ENCODE data around the gene CAMKMT.

CAMKMT gene

GRCh38 chr2:44649381-44649780 lies 287.6 kb downstream of the CAMKMT start:
- DNase-seq (ENCODE audit: low read depth, low spot score), result no peak

- no peak for DNase-seq (ENCODE audit: low read depth, low spot score)
Observed at GRCh38 chr2:44650796-44651195, 289.0 kb downstream of the CAMKMT start.

DNA sequence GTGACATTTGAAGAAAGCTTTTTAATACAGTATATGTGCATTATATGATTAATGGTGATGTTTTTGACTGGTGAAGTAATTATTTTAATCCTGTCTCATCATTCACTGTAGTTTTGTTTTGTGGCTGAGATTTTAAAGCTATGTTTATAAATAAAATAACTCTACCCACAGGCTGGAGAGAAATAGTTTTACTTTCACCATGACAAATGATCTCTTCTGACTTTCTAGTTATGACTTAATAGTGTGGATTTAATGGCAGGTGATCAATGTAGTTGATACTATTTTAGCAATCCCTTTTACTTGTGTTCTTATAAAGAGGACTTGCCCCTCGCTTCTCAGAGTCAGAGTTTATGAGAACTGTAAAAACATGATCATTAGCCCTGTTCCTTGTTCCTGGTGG lies 290.2 kb downstream of the CAMKMT start:
- DNase-seq (ENCODE audit: low read depth, low spot score), result no peak

DNA sequence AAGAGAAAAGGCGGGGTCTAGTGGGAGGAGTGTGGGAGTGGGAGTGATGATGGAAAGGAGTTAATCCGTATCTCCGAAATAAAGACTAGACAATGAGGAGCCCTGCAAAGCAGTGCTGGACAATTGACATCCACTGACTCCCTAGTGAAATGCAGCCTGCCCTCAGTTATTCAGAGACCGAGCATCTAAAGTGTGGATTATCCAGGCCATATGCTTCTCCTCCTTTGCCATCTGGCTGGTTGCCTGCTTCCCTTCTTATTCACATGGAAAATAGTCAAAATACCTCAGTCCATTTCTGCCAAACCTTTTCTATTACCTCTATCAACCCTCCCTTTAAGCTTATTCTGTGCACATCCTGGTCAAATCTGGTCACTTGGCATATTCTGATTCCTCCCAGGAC lies 291.0 kb downstream of the CAMKMT start:
- no peak for DNase-seq (ENCODE audit: low read depth, low spot score)

DNA sequence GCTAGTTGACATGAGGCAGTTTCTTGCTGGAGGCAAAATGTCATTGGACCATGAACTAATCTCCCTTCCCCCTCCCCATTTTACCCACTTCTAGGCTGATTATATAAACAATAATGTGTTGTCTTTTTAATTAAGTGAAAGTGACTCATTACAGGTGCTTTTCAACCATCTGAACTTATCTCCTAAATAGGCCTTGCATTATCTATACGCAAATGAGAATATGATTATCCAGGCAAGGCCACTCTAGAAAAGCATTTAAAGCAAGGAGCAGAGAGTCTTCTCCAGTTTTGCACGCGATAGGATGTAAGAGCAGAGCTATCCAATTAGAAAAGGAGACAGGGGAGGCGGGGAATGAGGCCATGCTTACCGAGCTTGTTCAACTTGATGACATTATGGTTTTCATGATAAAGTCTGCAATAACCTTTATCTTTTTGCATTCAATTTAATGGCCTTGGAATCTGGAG lies 293.7 kb downstream of the CAMKMT start:
- DNase-seq (ENCODE audit: low read depth, low spot score), result no peak

DNA sequence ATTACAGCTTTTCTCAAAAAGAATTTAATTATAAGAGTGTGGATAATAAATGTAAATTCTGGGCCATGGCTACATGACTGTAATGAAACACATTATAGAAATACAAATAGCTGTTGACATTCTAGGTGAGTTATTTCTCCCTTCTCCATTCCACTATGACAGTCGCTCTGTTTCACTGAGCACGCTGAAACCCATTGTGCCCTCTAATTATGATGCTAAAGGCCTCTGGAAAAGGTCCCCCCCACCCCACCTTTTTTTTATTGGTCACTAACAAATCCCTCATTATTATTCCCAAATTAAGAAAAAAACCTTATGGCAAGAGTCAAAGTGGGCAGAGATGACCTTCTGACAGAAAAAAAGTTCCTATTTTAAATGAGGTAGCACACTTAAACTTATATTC lies 294.7 kb downstream of the CAMKMT start:
- no peak for DNase-seq (ENCODE audit: low read depth, low spot score)

GRCh38 chr2:44663471-44664073 lies 301.8 kb downstream of the CAMKMT start:
- DNase-seq (ENCODE audit: low read depth, low spot score), result no peak

DNA sequence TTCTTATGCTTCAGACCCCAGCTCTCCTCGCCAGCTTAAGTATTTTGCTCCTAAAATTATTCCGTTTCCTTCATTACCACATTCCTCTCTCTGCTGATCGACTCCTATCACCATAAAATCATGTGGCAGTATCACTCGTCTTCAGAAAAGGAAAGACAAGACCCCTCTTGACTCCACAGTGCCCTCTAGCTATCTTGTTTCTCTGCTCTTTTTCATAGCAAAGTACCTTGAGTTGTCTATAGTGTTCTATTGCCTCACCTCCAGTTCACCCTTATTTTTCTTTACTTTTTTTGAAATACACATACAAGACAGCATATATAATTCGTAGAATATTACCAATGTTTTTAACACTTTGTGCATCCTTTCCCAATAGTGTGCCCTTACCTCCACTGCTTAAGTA lies 306.6 kb downstream of the CAMKMT start:
- no peak for DNase-seq (ENCODE audit: low read depth, low spot score)

DNA sequence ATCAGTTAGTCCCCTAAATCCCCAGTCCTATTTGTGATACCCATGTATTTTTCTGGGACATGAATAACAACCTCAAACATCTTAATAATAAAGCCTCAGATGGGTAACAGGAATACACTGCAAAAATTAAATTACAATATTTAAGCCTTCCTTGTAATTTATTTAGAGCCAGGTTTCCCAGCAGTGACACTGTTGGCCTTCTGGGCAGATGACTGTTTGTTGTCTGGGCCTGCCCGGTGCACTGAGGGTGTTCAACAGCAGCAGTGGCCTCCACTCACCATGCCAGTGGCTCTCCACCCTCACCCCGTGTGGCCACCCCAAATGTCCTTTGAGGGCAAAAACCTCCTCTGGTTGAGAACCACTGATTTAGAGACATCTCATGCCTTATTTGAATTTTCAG lies 309.5 kb downstream of the CAMKMT start:
- no peak for DNase-seq (ENCODE audit: low read depth, low spot score)

GRCh38 chr2:44671916-44672315 lies 310.2 kb downstream of the CAMKMT start:
- DNase-seq (ENCODE audit: low read depth, low spot score), result no peak

DNA sequence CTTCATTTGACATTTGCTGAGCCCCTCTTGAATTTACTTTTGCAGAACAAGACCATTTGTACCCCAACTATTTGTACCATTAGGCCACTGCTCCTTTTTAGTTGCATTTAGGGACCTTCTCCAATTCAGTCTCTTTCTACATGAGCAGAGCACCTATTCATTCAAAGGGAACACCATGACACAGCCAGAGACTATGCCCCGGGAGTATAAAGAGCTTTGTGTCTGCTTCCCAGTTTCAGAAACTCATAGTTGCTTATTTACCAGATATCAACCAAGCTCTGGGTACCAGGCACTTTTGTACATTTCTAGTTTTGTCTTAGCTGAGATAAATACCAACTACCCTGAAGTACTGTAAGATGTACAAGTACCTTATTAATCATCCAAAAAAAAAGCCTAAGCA lies 310.7 kb downstream of the CAMKMT start:
- no peak for DNase-seq (ENCODE audit: low read depth, low spot score)

DNA sequence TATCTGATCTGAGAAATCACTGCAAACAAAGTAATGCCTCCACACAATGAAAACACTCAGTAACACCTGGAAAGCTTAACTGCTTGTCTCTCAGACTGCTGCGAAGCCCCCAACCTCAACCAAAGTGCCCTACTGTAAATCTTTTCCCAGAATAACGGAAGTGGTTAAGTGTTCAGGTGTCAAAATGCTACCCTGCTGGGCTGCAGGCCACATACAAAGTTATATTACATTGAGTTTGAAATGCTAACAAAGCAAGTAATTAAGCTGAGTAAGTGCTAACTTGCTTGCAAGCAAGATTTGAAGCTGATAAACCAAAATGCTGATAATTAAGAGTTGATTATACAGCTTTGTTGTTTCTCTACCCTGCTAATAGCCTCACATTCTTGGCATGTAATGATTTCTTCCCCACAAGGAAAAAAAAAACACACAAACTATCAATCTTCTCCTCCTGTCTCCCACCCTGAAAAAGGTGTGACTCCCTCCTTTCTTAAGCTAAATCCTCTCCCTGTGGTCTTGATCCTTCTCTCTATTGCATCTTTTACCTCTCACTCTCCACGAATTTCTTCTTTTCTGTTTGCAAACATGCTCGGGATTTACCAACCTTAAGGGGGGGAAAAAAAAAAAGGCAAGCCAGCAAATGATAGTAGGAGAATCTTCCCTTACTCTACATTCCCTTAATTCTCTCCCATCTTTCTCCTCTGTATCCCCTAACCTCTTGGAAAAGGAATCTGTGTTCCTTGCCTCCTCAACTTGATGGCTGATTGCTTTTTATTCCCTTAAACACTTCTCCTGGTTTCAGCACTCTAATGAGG lies 312.9 kb downstream of the CAMKMT start:
- DNase-seq (ENCODE audit: low read depth, low spot score), result no peak

DNA sequence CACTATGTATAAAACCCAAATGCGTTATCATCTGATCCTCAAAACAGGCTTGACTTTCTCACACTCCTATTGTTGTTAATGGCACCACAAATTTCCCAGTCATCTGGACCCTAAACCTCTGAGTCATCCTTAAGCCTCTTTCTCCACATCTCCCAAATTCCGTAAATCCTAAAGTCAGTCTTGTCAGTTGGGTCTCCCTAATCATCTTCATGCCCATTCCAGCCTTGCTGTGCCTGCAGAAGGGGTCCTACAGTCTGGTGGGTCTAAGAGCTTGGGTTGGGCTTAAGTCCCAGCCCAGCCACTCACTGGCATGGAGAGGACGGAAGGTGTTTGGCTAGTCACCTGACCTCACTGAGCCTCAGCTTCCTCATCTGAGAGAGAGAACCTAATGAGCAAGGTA lies 314.6 kb downstream of the CAMKMT start:
- no peak for DNase-seq (ENCODE audit: low read depth, low spot score)

DNA sequence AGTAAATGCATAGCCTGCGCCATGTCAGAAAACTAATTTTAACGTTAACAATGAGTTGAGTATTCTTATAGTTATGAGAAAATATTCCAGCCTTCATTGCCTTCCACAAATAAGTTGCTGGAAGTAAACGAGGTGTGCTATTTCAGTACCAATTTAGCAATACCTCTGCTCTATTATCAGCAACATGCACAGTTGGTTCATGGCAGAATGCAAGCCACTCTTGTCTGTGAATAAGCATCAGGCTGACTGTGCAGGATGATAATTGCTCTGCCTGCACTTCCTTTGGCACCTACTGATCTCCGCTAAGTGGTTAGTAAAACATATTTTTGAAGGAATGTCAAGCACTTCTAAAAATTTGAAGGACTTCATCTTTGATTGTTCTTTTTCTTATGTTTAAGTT lies 317.8 kb downstream of the CAMKMT start:
- DNase-seq (ENCODE audit: low read depth, low spot score), result no peak

- DNase-seq (ENCODE audit: low read depth, low spot score), result no peak
Observed at GRCh38 chr2:44679990-44680389, 318.2 kb downstream of the CAMKMT start.

DNA sequence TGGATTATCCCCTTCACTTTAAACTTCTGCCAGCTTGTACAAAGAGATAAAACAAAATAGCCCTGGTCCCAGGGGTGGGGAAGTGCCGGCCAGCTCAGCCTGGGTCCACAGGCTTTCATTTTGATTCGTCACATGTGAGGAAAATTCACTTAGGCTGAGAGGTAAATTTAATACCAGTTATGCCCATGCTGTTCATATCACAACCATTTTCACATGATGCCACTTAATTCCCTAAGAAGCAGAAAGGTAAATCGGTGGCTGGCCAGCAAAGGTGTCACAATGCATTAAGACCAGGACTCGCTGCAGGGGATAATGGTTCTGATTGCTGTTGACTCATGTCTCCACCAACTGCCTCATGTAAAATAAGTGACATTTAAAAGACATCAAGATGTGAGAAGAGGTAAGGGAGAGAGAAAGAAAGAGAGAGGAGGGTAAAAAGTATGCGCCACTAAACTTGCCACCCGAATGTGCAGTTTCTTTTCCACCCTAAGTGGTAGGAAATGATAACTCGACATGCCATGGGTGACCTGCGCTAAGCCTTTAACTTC lies 318.8 kb downstream of the CAMKMT start:
- no peak for DNase-seq (ENCODE audit: low read depth, low spot score)

- no peak for DNase-seq (ENCODE audit: low read depth, low spot score)
Observed at GRCh38 chr2:44680983-44681531, 319.3 kb downstream of the CAMKMT start.

DNA sequence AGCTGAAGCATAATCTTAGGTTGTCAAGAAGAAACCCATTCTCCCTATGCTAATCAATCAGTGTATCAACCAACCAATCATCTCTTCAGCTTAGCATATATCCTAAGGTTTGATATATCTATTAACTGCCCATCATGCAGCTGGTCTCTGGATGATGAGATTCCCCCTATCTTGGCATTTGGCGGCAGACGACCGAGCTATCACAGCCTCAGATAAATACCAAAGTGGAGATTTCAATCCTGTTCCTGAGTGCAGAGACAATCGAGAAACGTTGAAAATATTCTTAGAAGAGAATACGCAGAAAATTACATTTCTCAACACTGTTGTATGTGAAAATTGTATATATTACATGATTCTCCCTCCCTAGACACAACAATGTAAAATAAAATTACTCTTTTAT lies 320.7 kb downstream of the CAMKMT start:
- no peak for DNase-seq (ENCODE audit: low read depth, low spot score)

DNA sequence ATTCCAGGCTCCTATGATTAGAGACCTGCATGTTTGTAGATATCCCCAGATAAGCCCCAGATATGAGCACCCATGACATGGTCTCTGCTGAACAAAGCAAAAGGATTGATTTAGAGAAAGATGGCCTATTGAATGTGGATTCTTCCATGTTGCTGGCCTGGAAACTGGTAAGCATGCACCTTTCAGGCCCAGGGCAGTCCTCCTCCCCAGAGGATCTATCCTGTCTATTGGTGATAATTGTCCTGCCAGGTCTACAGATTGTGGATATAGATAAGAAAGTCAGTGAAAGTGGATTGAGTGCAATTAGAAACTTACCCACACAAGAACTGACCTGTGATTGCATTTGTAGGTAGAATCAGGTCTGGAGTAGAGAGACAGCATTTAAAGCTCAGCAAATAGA lies 322.8 kb downstream of the CAMKMT start:
- DNase-seq (ENCODE audit: low read depth, low spot score), result no peak

GRCh38 chr2:44686561-44686960 lies 324.8 kb downstream of the CAMKMT start:
- no peak for DNase-seq (ENCODE audit: low read depth, low spot score)

DNA sequence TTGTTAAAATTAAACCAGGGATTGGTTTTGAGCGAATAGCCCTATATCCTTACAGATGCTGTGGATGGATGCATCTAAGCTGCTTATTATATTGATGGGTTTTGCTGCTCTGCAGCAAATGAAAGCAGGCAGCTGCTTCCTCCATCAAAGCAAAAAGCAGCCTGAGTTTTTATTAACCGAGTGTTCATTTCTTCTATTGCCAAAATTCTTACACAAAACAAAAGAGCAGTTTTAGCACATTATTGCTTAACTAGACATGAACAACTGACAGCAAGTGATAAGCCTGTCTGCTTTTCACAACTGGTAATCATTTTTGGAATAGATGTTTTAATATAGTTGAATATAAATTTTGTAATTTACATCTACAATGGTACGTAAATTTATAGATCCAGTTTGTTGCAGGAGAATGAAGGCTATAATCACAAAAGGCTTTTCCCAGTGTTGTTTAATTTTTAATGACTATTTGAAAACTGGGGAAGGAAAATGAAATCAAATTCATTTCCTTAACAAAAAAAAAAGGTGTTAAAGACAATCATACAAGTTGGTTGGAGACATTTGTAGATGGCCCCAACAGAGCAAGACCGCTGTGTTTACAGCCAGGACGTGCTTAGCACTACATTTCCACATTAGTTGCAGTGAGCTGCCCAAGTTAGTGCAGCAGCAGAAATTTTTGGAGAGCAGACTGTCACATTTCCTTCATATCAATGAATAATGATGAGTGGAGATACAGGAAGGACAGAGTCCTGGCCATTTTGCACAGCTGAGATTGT lies 326.1 kb downstream of the CAMKMT start:
- no peak for DNase-seq (ENCODE audit: low read depth, low spot score)
